SW480 (cell line): ENCODE data around the gene VMP1.
"Not testable (repeated sequence)": the region's sequence is repeated elsewhere in the genome, so short reads cannot be mapped to it uniquely, and the experiment has no call there.

Experiments
- DNase-seq: peaks from one replicate; pipeline ENCODE4 v3.0.0-alpha.2; 2016; ENCODE audit warnings: low spot score

Gene VMP1

DNA sequence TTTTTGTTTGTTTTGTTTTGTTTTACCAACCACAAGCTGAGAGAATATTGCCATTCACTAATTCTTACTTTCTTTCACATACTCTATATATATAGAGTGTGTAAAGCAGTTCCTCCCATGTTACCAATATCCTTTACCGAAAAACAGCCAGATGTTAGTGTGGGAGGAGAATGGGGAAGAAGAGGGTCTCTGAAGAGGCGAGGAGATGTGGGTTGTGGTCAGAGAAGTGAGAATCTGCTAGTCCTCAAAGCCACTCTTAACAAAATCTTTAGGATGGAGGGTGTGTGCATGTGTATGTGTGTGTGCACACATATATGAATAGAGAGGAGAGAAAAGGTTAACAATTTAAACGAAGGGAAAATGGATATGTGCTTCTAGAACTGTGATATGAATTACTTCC is 104.7 kb downstream of the VMP1 start:
- DNase-seq: no peak

DNA sequence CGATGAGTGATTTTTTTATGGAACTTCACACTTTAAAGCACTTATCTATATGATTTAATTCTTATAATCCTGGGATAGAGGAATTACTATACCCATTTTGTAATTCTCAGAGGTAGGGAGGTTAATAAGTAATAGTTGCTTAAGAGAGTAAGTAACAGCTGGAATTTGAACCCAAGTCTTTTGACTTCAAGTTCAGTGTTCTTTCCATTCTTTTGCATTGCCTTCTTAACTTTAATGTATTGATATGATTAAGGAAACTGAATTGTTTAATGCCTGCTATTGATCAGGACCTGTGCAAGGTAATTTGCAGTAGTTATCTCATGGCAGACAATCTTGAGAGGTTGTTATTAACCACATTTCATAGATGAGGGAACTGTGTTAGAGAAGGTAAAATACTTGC is 106.8 kb downstream of the VMP1 start:
- no peak for DNase-seq

DNA sequence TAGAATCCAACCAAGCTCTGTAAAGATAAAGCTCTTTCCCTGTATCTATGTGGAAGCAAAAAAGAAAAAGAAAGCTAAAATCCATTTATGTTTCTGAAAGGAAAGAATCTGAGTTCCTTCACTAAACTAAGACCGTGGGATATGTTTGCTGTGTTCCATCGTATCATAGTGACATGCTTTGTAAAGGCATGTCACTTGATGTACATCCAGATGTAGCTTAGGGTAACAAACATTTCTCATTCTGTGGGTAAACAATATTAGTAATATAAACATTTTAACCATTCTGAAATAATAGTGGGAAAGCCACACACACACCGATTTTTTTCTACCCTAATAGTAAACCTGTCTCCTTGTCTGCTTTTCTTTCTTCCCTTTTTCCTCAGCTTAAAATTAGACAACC is 107.2 kb downstream of the VMP1 start:
- no peak for DNase-seq

GRCh38 chr17:59815965-59816364 is 108.5 kb downstream of the VMP1 start:
- no peak for DNase-seq

GRCh38 chr17:59825533-59826322 is 118.3 kb downstream of the VMP1 start:
- no peak for DNase-seq

- DNase-seq: no peak
Observed at GRCh38 chr17:59826706-59827453, 119.4 kb downstream of the VMP1 start.

DNA sequence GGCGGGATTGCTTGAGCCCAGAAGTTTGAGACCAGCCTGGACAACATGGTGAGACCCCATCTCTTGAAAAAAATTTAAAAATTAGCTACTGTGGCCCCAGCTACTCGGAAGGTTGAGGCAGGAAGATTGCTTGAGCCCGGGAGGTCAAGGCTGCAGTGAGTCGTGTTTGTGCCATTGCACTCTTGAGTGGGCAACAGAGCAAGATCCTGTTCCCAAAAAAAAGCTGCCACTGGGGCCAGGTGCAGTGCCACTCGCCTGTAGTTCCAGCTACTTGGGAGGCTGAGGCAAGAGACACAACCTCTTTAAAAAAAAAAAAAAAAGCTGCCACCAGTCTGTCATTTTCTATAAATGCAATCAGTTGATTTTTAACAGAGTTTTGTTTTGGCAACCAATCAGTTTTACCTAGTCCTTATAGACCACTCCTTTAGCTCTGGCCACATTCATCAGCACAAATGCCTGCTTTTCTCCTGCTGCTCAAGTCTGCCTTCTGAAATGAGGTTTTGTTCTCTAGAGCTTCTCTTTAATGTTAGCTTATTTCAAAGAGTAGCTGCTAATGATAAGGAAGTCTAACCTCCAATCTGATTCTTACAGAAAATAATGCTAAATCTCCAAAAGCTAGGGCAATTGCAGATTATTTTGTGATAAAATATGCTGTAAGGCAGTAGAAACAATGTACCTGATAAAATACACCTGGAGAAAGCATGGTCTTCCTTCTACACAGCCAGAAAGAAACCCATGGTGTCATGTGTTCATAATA is 120.4 kb downstream of the VMP1 start:
- DNase-seq: peak; percentile 64

GRCh38 chr17:59828478-59828760 is 121.0 kb downstream of the VMP1 start:
- no peak for DNase-seq

GRCh38 chr17:59828819-59829216 is 121.4 kb downstream of the VMP1 start:
- not testable (repeated sequence) for DNase-seq

- DNase-seq: peak; percentile 100
Observed at GRCh38 chr17:59829217-59830006, 122.0 kb downstream of the VMP1 start.

- peak; percentile 62 for DNase-seq
Observed at GRCh38 chr17:59830007-59830630, 122.7 kb downstream of the VMP1 start.

DNA sequence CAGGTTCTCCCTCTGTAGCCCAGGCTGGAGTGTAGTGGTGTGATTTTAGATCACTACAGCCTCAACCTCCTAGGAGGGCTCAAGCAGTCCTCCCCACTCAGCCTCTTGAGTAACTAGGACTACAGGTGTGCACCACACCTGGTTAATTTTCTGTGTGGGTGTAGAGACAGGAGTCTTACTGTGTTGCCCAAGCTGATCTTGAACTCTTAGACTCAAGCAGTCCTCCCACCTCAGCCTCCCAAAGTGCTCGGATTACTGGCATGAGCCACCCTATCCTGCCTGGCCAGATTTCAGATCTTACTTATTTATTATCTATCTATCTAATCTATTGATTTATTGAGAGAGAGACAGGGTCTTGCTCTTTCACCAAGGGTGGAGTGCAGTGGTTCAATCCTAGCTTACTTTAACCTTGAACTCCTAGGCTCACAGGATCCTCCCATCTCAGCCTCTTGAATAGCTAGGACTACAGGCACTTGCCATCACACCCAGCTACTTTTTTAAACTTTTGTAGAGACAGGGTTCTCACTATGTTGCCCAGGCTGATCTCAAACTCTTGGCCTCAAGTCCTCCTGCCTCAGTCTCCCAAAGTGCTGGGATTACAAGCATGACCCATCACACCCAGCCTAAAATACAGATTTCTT is 123.5 kb downstream of the VMP1 start:
- no peak for DNase-seq

DNA sequence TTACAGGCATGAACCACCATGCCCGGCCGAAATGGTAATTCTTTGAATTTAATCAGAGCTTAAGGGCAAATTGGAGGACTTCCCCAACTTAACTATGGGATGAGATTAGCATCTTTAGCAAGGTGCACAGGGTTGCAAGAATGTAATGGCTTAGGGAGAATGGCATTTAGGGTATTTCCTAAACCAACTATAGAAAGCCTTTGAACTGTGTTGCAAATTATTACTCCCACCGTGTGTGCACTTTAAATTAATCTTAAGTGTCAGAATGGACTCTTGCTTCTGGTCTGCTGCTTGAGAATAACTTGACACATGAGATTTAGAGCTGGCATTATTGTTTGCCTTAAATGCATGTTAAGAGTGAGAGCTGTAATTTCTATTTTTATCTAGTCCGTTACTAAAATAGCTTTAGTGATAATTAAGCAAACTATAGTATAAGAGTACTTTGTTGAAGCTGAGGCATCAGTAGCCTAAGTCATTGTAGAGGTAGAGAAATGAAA is 125.5 kb downstream of the VMP1 start:
- DNase-seq: peak; percentile 88

DNA sequence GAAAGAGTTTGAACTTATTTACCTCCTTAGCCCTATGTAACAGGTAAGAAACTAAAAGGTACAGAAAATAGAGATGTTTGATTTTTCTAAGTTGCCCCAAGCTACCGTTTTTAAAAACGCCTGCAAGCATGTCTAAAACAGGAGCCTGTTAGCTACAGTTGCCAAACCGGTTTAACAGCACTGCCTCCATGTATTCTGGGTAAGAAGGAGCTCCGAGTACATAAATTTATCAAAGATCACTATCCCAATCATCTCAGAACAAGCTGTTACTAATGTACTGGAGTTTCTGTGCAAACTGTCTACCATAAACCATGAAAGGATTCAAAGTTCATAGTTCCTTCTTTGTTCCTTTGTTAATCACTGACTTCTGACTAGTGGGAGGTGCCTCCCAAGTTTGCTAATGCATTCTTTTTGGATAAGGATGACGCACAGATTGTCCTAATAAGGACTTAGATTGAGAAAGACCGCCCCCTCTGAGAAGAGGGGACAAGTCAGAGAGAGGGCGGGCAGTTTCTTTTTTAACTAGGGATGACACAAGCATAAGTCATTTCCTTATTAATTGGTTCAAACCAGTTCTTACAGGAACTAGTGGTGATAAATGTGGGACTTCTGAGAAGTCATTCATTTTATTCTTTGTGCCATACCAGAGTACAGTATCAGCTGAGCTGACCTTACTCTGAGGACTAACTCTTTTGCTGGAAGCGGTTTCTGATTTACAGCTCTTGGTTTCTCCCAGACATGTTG is 130.0 kb downstream of the VMP1 start:
- peak; percentile 100 for DNase-seq

GRCh38 chr17:59838052-59838916 is 130.8 kb downstream of the VMP1 start:
- DNase-seq: peak; percentile 59

DNA sequence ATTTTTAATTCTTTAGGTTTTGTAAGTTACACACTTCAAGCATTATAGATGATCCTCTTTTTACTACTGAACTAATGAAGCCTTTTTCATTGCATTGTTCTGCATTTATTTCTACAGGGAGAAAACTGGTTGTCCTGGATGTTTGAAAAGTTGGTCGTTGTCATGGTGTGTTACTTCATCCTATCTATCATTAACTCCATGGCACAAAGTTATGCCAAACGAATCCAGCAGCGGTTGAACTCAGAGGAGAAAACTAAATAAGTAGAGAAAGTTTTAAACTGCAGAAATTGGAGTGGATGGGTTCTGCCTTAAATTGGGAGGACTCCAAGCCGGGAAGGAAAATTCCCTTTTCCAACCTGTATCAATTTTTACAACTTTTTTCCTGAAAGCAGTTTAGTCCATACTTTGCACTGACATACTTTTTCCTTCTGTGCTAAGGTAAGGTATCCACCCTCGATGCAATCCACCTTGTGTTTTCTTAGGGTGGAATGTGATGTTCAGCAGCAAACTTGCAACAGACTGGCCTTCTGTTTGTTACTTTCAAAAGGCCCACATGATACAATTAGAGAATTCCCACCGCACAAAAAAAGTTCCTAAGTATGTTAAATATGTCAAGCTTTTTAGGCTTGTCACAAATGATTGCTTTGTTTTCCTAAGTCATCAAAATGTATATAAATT is 132.3 kb downstream of the VMP1 start:
- peak; percentile 50 for DNase-seq

- peak; percentile 51 for DNase-seq
Observed at GRCh38 chr17:59840329-59841090, 133.1 kb downstream of the VMP1 start.
